ENCODE measurements around the gene CT45A3.
A peak's percentile ranks its signal among the peaks of the same experiment; 100 is the strongest.
"Not testable (repeated sequence)": the region's sequence is repeated elsewhere in the genome, so short reads cannot be mapped to it uniquely, and the experiment has no call there.

The CT45A3 gene, protein sequence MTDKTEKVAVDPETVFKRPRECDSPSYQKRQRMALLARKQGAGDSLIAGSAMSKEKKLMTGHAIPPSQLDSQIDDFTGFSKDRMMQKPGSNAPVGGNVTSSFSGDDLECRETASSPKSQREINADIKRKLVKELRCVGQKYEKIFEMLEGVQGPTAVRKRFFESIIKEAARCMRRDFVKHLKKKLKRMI

DNA sequence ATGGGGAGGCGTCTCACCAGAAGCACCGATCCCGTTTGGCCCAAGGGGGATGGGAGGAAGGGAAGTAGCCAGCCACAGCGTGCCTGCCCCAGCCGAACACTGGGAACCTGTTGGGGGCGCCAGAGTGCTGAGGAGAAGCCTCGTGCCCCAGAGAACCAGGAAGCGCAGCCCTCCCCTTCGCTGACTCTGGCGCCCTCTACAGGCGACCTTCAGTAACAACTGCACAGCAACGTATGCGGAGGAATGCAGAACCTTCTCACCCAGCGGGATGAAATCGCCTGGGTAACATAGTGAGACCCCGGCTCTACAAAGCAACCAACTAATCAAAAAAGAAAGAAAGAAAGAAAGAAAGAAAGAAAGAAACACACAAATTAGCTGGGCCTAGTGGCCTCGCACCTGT lies at the start of gene CT45A3:
Gene CT45A3, minus strand, starts transcription at position 101 of the 400 bp plus-strand sequence. CDS start 3,747 bp downstream, outside the sequence.
- H3K4me3 ChIP-seq (replicated peaks in 1 of 2; ENCODE audit: low read depth in 2 of 2, low read length in 2 of 2); DNase-seq (ENCODE audit: low read depth in 2 of 2): not testable (repeated sequence)

DNA sequence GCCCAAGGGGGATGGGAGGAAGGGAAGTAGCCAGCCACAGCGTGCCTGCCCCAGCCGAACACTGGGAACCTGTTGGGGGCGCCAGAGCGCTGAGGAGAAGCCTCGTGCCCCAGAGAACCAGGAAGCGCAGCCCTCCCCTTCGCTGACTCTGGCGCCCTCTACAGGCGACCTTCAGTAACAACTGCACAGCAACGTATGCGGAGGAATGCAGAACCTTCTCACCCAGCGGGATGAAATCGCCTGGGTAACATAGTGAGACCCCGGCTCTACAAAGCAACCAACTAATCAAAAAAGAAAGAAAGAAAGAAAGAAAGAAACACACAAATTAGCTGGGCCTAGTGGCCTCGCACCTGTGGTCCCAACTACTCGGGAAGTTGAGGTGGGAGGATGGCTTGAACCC lies 34.7 kb upstream of the CT45A3 start, which contains the start of gene CT45A6:
Gene CT45A6, minus strand, starts transcription at position 101 of the 400 bp plus-strand sequence. CDS start 3,794 bp downstream, outside the sequence.
- not testable (repeated sequence) for H3K4me3 ChIP-seq (replicated peaks in 1 of 2; ENCODE audit: low read depth in 2 of 2, low read length in 2 of 2); DNase-seq (ENCODE audit: low read depth in 2 of 2)

DNA sequence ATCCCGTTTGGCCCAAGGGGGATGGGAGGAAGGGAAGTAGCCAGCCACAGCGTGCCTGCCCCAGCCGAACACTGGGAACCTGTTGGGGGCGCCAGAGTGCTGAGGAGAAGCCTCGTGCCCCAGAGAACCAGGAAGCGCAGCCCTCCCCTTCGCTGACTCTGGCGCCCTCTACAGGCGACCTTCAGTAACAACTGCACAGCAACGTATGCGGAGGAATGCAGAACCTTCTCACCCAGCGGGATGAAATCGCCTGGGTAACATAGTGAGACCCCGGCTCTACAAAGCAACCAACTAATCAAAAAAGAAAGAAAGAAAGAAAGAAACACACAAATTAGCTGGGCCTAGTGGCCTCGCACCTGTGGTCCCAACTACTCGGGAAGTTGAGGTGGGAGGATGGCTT lies 17.4 kb upstream of the CT45A3 start, which contains the start of gene CT45A5:
Gene CT45A5, minus strand, starts transcription at position 101 of the 400 bp plus-strand sequence. CDS start 3,774 bp downstream, outside the sequence.
- DNase-seq (ENCODE audit: low read depth in 2 of 2); H3K4me3 ChIP-seq (replicated peaks in 1 of 2; ENCODE audit: low read depth in 2 of 2, low read length in 2 of 2): not testable (repeated sequence)

DNA sequence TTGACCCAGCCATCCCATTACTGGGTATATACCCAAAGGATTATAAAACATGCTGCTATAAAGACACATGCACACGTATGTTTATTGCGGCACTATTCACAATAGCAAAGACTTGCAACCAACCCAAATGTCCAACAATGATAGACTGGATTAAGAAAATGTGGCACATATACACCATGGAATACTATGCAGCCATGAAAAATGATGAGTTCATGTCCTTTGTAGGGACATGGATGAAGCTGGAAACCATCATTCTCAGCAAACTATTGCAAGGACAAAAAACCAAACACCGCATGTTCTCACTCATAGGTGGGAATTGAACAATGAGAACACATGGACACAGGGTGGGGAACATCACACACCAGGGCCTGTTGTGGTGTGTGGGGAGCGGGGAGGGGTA lies 23.3 kb downstream of the CT45A3 start:
- H3K4me3 ChIP-seq (replicated peaks in 1 of 2; ENCODE audit: low read depth in 2 of 2, low read length in 2 of 2); DNase-seq (ENCODE audit: low read depth in 2 of 2): not testable (repeated sequence)

DNA sequence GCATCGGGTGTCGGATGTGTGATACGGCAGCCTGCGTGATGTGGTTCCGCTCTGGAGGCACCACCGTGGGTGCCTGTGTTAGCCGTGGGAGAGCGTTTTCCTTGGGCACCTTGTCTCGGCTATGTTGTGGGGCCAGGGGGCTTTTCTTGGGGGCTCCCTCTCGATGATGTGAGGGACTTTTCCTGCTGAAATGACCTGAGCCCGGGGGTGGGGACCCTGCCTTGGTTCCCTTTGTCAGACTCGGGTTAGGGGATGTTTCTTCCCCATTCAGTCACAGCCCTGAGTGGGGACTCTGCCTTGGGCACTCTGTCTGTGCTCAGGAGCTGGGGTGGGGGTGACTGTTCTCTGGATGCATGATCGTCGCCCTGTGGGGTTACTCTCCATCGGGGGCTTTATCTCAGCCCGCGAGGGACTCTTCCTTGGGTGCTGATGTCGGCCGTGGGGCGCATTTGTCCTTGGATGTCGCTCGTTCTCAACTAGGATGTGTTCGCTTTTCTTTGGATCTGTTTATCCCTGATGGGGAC lies 26.7 kb downstream of the CT45A3 start:
- no peak overlapping the region for H3K4me3 ChIP-seq (replicated peaks in 1 of 2; ENCODE audit: low read depth in 2 of 2, low read length in 2 of 2)
- DNase-seq (ENCODE audit: low read depth in 2 of 2) = no peak
- TF ChIP-seq, protein P1, sequence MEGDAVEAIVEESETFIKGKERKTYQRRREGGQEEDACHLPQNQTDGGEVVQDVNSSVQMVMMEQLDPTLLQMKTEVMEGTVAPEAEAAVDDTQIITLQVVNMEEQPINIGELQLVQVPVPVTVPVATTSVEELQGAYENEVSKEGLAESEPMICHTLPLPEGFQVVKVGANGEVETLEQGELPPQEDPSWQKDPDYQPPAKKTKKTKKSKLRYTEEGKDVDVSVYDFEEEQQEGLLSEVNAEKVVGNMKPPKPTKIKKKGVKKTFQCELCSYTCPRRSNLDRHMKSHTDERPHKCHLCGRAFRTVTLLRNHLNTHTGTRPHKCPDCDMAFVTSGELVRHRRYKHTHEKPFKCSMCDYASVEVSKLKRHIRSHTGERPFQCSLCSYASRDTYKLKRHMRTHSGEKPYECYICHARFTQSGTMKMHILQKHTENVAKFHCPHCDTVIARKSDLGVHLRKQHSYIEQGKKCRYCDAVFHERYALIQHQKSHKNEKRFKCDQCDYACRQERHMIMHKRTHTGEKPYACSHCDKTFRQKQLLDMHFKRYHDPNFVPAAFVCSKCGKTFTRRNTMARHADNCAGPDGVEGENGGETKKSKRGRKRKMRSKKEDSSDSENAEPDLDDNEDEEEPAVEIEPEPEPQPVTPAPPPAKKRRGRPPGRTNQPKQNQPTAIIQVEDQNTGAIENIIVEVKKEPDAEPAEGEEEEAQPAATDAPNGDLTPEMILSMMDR (IDR thresholded peaks at IDR 0.05; ENCODE audit: low read depth, low read length) = no peak

DNA sequence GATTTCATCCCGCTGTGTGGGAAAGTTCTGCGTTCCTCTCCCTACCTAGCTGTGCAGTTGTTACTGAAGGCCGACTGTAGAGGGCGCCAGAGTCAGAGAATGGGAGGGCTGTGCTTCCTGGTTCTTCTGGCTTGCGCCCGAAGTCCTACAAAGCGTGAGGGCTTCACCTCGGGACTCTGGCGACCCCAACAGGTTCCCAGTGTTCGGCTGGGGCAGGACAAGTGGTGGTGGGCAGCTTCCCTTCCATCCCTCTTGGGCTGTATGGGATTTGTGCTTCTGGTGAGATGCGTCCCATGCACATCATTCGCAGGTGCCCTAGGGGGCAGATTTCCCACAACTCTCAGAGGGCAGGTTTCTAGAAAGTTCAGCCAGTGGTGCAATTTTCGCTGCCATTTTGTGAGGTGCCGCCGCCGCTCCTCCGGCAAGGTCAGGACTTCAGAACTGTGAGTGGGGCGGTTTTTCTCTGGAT lies 27.3 kb downstream of the CT45A3 start:
- TF ChIP-seq, protein P1 (IDR thresholded peaks at IDR 0.05; ENCODE audit: low read depth, low read length) = peak; percentile 8
- no peak overlapping the region for H3K4me3 ChIP-seq (replicated peaks in 1 of 2; ENCODE audit: low read depth in 2 of 2, low read length in 2 of 2)
- DNase-seq (ENCODE audit: low read depth in 2 of 2) = peak in 1 of 2 donors; percentile 0

DNA sequence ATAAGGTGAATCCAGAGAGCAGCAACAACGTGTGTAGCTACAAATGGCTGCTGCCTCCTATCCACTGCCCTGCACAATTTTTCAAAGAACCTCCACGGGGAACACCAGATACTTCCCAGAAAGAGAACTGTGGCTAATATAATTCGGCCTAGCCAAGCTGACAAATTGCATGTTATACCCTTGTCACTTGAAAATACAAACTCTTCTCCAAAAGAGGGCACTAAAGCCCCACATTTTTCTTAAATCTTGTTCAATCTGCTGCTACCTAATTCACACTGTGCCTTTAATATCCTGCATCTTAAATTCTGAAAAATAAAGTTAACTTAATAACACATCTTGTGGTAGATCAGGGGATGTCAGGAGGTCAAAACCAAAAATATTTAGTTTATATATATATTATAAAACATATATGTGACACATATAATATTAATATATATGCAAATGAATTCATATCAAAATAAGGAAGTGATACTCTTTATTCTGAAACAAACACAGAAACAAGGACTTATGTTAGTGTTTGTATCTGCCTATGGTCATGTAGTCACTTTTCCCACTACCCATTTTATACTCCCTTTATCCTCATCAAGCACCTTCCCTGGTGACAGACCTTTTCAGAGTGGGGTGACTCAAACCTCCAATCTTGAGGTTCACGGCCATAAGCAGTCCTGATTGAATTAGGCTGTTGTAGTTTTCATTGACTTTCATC lies 30.5 kb downstream of the CT45A3 start:
- DNase-seq (ENCODE audit: low read depth in 2 of 2) = peak; percentile 1 to 3
- TF ChIP-seq, protein P1 (IDR thresholded peaks at IDR 0.05; ENCODE audit: low read depth, low read length) = no peak

DNA sequence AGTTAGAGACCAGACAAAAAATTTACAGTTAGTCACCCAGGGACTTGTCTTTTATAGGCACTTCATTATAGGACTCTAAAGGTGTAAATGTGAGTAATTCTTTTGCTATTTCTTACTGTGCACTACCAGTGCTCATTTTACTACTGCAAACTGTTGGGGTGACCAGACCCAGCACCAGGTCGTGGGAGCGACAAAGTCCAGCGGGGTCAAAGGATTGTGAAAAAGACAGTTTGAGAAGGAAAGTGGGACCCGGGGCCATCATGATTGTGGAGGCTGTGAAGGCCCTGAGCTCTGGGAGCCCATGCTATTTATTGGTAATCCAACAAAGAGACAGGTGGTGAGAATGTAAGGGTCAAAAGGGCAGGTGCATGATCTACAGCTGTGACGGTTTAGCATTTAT lies 33.3 kb downstream of the CT45A3 start:
- H3K4me3 ChIP-seq (replicated peaks in 1 of 2; ENCODE audit: low read depth in 2 of 2, low read length in 2 of 2); DNase-seq (ENCODE audit: low read depth in 2 of 2): not testable (repeated sequence)

More for the DNA sequence above, 30.5 kb downstream of the CT45A3 start:
- H3K4me3 ChIP-seq (replicated peaks in 1 of 2; ENCODE audit: low read depth in 2 of 2, low read length in 2 of 2) = no peak overlapping the region

DNA sequence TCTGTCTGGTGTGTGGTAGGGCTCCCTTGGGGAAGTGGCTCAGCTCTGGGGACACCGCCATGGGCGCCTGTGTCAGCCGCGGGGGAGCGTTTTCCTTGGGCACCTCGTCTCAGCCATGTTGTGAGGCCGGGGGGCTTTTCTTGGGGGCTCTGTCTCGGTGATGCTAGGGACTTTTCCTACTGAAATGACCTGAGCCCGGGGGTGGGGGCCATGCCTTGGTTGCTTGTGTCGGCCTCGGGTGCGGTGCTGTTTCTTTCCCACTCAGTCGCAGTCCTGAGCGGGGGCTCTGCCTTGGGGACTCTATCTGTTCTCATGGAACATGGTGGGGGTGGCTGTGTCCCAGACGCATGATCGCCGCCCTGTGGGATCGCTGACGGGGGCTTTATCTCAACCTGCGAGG lies 54.2 kb downstream of the CT45A3 start:
- no peak overlapping the region for H3K4me3 ChIP-seq (replicated peaks in 1 of 2; ENCODE audit: low read depth in 2 of 2, low read length in 2 of 2)
- TF ChIP-seq, protein P1 (IDR thresholded peaks at IDR 0.05; ENCODE audit: low read depth, low read length) = no peak
- no peak for DNase-seq (ENCODE audit: low read depth in 2 of 2)

DNA sequence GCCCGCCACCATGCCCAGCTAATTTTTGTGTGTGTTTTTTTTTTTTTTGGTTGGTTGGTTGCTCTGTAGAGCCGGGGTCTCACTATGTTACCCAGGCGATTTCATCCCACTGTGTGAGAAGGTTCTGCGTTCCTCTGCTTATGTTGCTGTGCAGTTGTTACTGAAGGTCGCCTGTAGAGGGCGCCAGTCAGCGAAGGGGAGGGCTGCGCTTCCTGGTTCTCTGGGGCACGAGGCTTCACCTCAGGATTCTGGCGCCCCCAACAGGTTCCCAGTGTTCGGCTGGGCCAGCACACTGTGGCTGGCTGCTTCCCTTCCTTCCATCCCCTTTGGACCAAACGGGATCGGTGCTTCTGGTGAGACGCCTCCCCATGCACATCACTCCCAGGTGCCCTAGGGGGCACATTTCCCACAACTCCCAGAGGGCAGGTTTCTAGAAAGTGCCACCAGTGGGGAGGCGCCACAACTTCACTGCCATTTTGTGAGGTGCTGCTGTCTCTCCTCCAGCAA lies 54.8 kb downstream of the CT45A3 start, which contains the start of gene CT45A1:
Gene CT45A1, plus strand, starts transcription at position 457 of the 507 bp plus-strand sequence. CDS start 5,302 bp downstream, outside the sequence.
- not testable (repeated sequence) for H3K4me3 ChIP-seq (replicated peaks in 1 of 2; ENCODE audit: low read depth in 2 of 2, low read length in 2 of 2); DNase-seq (ENCODE audit: low read depth in 2 of 2)

All from cardiac fibroblast (primary cell).